HepG2 (cell line): ENCODE measurements around the gene SLC25A47. TPM values are rescaled to one million over a fixed set of nuclear protein-coding genes. Genes with fewer than 3 reads are reported as not detected.

Source experiments
- NRL ChIP-seq: sonication (generic); formaldehyde crosslinking; IDR thresholded peaks from 2 replicates; pipeline ENCODE4 v1.5.0; 2020; ENCODE audit warnings: missing genetic modification reagents, mild to moderate bottlenecking, moderate library complexity, borderline replicate concordance
- PATZ1 ChIP-seq: sonication (generic); formaldehyde crosslinking; IDR thresholded peaks from 2 replicates; pipeline ENCODE4 v1.4.0; 2020; ENCODE audit warnings: missing genetic modification reagents
- RARA ChIP-seq: IDR thresholded peaks from 2 replicates; pipeline ENCODE4 v1.6.1; 2016; ENCODE audit warnings: missing genetic modification reagents, missing compliant biosample characterization
- U2AF1 ChIP-seq: fragments of 200-400 bp; formaldehyde crosslinking; optimal IDR thresholded peaks from 2 replicates; pipeline ENCODE3; 2017; ENCODE audit warnings: mild to moderate bottlenecking, low read depth, low read length
- ZNF143 ChIP-seq: sonication (generic); formaldehyde crosslinking; IDR thresholded peaks from 2 replicates; pipeline ENCODE4 v1.4.0; 2020; ENCODE audit warnings: missing genetic modification reagents
- ZNF318 ChIP-seq: sonication (generic); formaldehyde crosslinking; IDR thresholded peaks from 2 replicates; pipeline ENCODE4 v1.4.0; 2020; ENCODE audit warnings: mild to moderate bottlenecking, missing genetic modification reagents
- polyA plus RNA-seq, 8 experiments: library from polyadenylated mRNA; depleted of rRNA in 3 of 8; stranded (reverse) in 7 of 8; unstranded in 1 of 8; fragments of >200 nt; fragmentation: Illumina TruSeq in 4 of 8; extraction: Trizol in 4 of 8; gene quantifications; 2 replicates each; pipeline versions ENCODE4 v1.2.1 to v1.2.3, GENCODE V29; 2011 to 2016; ENCODE audit warnings: low read depth in 4 of 8, missing spikeins in 1 of 8, mixed read lengths in 1 of 8; ENCODE audit not compliant: insufficient read depth in 1 of 8
- total RNA-seq, 5 experiments: library from RNA; depleted of rRNA; stranded (reverse); fragments of >200 nt; fragmentation: Illumina TruSeq; extraction: Trizol; gene quantifications; 2 replicates each; pipeline ENCODE4 v1.2.3, GENCODE V29; 2016; ENCODE audit warnings: low read depth in 1 of 5
- TF ChIP-seq, protein P1 (sequence below): sonication (generic); formaldehyde crosslinking; IDR thresholded peaks from 2 replicates; pipeline ENCODE4 v1.5.0; 2020; ENCODE audit warnings: mild to moderate bottlenecking, missing genetic modification reagents, moderate library complexity
- TF ChIP-seq, protein P2 (sequence below): IDR thresholded peaks from 2 replicates; pipeline ENCODE4 v1.6.1; 2016; ENCODE audit warnings: missing genetic modification reagents, missing compliant biosample characterization
- TF ChIP-seq, protein P3 (sequence below): sonication (generic); formaldehyde crosslinking; IDR thresholded peaks from 2 replicates; pipeline ENCODE4 v1.4.0; 2020; ENCODE audit warnings: missing genetic modification reagents

The SLC25A47 gene
- total and polyA plus RNA-seq, 2 of the 13 experiments (the other 11 are each of a cell fraction or from before 2014, with no cell fraction given): 1.0 to 1.7 TPM

DNA sequence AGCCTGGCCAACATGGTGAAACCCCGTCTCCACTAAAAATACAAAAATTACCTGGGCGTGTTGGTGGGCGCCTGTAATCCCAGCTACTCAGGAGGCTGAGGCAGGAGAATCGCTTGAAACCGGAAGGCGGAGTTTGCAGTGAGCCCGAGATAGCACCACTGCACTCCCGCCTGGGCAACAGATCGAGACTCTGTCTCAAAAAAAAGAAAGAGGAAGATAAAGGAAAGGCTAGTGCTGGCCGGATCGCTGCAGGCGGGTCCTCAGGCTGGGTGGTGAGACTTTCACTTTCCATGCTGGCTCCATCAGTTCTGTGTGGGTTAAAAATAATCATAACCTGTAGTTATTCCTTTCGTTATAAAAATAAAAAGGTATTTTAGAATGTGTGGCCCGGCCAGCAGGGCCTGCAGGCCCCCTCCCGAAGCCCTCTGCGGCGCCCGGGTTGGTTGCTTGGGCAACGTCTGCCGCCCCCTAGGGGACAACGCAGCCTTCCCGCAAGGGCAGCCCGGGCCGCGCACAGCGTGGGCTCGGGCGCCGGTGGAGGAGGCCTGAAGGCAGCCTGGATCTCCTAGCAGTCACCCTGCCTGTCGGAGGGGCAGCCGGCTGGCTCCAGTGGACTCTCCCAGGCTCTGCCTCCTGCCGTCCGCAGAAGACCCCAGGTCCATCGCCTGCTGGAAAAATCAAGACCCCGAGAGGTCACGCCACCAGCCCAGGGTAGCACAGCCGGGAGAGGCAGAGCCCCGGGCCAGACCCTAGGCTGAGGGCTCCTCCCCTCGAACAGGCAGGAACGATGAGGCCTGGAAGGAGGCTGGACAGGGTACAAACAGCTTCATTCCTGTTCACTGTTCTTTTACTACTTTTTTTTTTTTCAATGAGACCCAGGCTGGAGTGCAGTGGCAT, 5.0 kb upstream of the SLC25A47 start (continued):
- no peak for TF ChIP-seq ZNF318 (CRISPR knock-in tag)
- TF ChIP-seq, protein P1, sequence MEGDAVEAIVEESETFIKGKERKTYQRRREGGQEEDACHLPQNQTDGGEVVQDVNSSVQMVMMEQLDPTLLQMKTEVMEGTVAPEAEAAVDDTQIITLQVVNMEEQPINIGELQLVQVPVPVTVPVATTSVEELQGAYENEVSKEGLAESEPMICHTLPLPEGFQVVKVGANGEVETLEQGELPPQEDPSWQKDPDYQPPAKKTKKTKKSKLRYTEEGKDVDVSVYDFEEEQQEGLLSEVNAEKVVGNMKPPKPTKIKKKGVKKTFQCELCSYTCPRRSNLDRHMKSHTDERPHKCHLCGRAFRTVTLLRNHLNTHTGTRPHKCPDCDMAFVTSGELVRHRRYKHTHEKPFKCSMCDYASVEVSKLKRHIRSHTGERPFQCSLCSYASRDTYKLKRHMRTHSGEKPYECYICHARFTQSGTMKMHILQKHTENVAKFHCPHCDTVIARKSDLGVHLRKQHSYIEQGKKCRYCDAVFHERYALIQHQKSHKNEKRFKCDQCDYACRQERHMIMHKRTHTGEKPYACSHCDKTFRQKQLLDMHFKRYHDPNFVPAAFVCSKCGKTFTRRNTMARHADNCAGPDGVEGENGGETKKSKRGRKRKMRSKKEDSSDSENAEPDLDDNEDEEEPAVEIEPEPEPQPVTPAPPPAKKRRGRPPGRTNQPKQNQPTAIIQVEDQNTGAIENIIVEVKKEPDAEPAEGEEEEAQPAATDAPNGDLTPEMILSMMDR: peak; percentile 87
- peak; percentile 47; the same call in 1 of the 2 replicates for TF ChIP-seq PATZ1 (CRISPR knock-in tag)
- TF ChIP-seq ZNF143 (CRISPR knock-in tag): peak; percentile 62
- TF ChIP-seq, protein P2, sequence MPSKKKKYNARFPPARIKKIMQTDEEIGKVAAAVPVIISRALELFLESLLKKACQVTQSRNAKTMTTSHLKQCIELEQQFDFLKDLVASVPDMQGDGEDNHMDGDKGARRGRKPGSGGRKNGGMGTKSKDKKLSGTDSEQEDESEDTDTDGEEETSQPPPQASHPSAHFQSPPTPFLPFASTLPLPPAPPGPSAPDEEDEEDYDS: no peak
- no peak for TF ChIP-seq NRL (CRISPR knock-in tag)
- peak; percentile 56 for TF ChIP-seq U2AF1
- TF ChIP-seq, protein P3, sequence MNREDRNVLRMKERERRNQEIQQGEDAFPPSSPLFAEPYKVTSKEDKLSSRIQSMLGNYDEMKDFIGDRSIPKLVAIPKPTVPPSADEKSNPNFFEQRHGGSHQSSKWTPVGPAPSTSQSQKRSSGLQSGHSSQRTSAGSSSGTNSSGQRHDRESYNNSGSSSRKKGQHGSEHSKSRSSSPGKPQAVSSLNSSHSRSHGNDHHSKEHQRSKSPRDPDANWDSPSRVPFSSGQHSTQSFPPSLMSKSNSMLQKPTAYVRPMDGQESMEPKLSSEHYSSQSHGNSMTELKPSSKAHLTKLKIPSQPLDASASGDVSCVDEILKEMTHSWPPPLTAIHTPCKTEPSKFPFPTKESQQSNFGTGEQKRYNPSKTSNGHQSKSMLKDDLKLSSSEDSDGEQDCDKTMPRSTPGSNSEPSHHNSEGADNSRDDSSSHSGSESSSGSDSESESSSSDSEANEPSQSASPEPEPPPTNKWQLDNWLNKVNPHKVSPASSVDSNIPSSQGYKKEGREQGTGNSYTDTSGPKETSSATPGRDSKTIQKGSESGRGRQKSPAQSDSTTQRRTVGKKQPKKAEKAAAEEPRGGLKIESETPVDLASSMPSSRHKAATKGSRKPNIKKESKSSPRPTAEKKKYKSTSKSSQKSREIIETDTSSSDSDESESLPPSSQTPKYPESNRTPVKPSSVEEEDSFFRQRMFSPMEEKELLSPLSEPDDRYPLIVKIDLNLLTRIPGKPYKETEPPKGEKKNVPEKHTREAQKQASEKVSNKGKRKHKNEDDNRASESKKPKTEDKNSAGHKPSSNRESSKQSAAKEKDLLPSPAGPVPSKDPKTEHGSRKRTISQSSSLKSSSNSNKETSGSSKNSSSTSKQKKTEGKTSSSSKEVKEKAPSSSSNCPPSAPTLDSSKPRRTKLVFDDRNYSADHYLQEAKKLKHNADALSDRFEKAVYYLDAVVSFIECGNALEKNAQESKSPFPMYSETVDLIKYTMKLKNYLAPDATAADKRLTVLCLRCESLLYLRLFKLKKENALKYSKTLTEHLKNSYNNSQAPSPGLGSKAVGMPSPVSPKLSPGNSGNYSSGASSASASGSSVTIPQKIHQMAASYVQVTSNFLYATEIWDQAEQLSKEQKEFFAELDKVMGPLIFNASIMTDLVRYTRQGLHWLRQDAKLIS (CRISPR knock-in tag): no peak
- no peak for TF ChIP-seq RARA (CRISPR knock-in tag)
